BJ (cell line): ENCODE results near the gene CATSPERD. TPM values are rescaled to one million over a fixed set of nuclear protein-coding genes. Genes with fewer than 3 reads are reported as not detected.
A peak's percentile ranks its signal among the peaks of the same experiment; 100 is the strongest.

Source experiments
- CTCF ChIA-PET: fragments of 350-600 bp; formaldehyde crosslinking; extraction: SDS; loops from one replicate; lab custom pipeline; 2021; ENCODE audit warnings: antibody characterized with exemption, inconsistent platforms; lab: Yijun Ruan, JAX
- POLR2A ChIA-PET: fragments of 300-600 bp; sonication (Branson Sonifier 250); formaldehyde crosslinking; extraction: SDS; loops from one replicate; lab custom pipeline; 2021; ENCODE audit warnings: antibody characterized with exemption; lab: Charles Lee
- DNase-seq: peaks from one replicate; pipeline ENCODE4 v3.0.0-alpha.2; 2011; ENCODE audit warnings: low read depth
- H3K27me3 ChIP-seq: 2 replicates; pipeline ENCODE4 v1.6.0; 2011; ENCODE audit warnings: low read length; ENCODE audit not compliant: control insufficient read depth, insufficient read depth
- H3K36me3 ChIP-seq: 2 replicates; pipeline ENCODE4 v1.5.1; 2011; ENCODE audit warnings: low read length; ENCODE audit not compliant: control insufficient read depth, insufficient read depth
- H3K4me3 ChIP-seq: 2 replicates; pipeline ENCODE4 v1.5.1; 2011; ENCODE audit warnings: low read depth, mild to moderate bottlenecking, control low read depth, low read length
- CTCF ChIP-seq: IDR thresholded peaks from 2 replicates; pipeline ENCODE4 v1.5.1; 2011; ENCODE audit warnings: low read depth, mild to moderate bottlenecking, control low read depth, inconsistent platforms, low read length, moderate library complexity; ENCODE audit not compliant: insufficient read depth
- polyA plus RNA-seq: library from polyadenylated mRNA; depleted of rRNA; stranded (reverse); fragments of >200 nt; gene quantifications from 2 replicates; pipeline ENCODE4 v1.2.3, GENCODE V29; 2011; rRNA removed

CATSPERD gene
- polyA plus RNA-seq, 1 experiment, result not detected

DNA sequence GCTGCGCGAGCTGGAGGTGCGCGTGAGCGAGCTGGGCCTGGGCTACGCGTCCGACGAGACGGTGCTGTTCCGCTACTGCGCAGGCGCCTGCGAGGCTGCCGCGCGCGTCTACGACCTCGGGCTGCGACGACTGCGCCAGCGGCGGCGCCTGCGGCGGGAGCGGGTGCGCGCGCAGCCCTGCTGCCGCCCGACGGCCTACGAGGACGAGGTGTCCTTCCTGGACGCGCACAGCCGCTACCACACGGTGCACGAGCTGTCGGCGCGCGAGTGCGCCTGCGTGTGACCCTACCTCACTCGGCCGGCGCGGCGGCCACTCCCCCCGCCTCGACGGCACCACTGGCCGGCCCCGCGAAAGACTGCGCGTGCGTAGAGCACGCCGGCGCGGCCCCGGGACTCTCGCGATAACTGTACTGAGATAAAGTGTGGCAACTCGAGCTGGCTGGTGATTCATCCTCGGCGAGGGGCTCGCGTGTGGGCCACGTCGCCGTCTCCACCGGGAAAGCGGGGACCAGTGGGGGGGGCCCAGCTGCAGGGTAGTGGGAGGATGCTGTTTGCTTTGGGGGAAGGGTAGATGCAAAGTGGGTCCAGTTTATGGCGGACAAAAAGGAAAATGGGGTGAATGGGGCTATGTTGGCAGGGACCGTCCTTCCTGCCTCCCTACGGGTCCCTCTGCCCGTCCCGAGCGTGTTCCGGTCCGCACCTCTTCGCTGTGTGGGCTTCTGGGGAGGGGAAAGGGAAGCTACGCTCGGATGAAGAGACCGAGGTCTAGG lies 107.6 kb downstream of the CATSPERD start:
- Histone ChIP-seq H3K36me3 (no peaks in the 10 kb centered on the region), H3K4me3 (peak overlapping the region; percentile 70), H3K27me3 (peaks cover 6% of the 10 kb centered on the region; the same call in 1 of the 2 replicates)
- TF ChIP-seq CTCF, result no peak
- DNase-seq, result peak; percentile 51
- ChIA-PET POLR2A (interaction anchor here (0.5 to 1.0 kb wide), 3 partner anchors 19 to 76 kb away, joined by 3 read pairs; partner anchors contain the start of gene NDUFA11), CTCF (interaction anchor here (0.5 to 2.7 kb wide), 6 partner anchors 22 to 294 kb away, joined by 3 to 18 read pairs (median 4); partner anchors contain the start of genes NDUFA11 and NRTN)

Other genes with a start within 250 kb of the CATSPERD start
- 0.07 and 0.23 TPM in 2 replicates for gene TINCR, start 152.7 kb upstream of the CATSPERD start, polyA plus RNA-seq
- gene SAFB2, start 97.9 kb upstream of the CATSPERD start, polyA plus RNA-seq, result 13.3 and 15.3 TPM in 2 replicates
- gene SAFB, start 97.6 kb upstream of the CATSPERD start, polyA plus RNA-seq, result 20.8 and 22.3 TPM in 2 replicates
- gene MICOS13, start 40.1 kb upstream of the CATSPERD start, polyA plus RNA-seq, result 65.2 and 67.8 TPM in 2 replicates
- 5.3 and 5.6 TPM in 2 replicates for gene HSD11B1L, start 39.6 kb upstream of the CATSPERD start, polyA plus RNA-seq
- 824 and 912 TPM in 2 replicates for gene RPL36, start 30.3 kb upstream of the CATSPERD start, polyA plus RNA-seq
- gene LONP1, start 491 bp upstream of the CATSPERD start, polyA plus RNA-seq, result 55.4 and 77.4 TPM in 2 replicates
- 0.28 and 0.53 TPM in 2 replicates for gene PRR22, start 64.1 kb downstream of the CATSPERD start, polyA plus RNA-seq
- 9.9 and 13.7 TPM in 2 replicates for gene DUS3L, start 70.5 kb downstream of the CATSPERD start, polyA plus RNA-seq
- gene NRTN, start 84.4 kb downstream of the CATSPERD start, polyA plus RNA-seq, result 0.20 and 0.22 TPM in 2 replicates
- gene FUT6, start 119.1 kb downstream of the CATSPERD start, polyA plus RNA-seq, result not detected in 2 replicates
- not detected in 2 replicates for gene FUT3, start 130.8 kb downstream of the CATSPERD start, polyA plus RNA-seq
- not detected in 2 replicates for gene FUT5, start 149.9 kb downstream of the CATSPERD start, polyA plus RNA-seq
- gene NDUFA11, start 183.2 kb downstream of the CATSPERD start, polyA plus RNA-seq, result 242 and 351 TPM in 2 replicates
- 3.3 and 4.2 TPM in 2 replicates for gene VMAC, start 184.2 kb downstream of the CATSPERD start, polyA plus RNA-seq
- 4.3 and 5.6 TPM in 2 replicates for gene CAPS, start 193.6 kb downstream of the CATSPERD start, polyA plus RNA-seq